ENCODE data around the gene CEP350.

GRCh38 chr1:180123463-180123936 lies 168.9 kb downstream of the CEP350 start:
- TF ChIP-seq CTCF (IDR thresholded peaks at IDR 0.05) (no peak), POLR2AphosphoS5 (IDR thresholded peaks at IDR 0.05) (no peak)

Measured in breast epithelium (tissue), 3 donors.